ENCODE measurements around the gene CLDN10. TPM values are rescaled to one million over a fixed set of nuclear protein-coding genes. Genes with fewer than 3 reads are reported as not detected.
A peak's percentile ranks its signal among the peaks of the same experiment; 100 is the strongest.

CLDN10 gene
- total and polyA plus RNA-seq, 8 donors, result 83.8 to 258 (median 98.1) TPM

GRCh38 chr13:95536632-95537241 lies 15.8 kb upstream of the CLDN10 start:
- H3K27ac ChIP-seq, result peak overlapping the region in 3 of 4 donors; percentile 56 to 70 (median 64)
- peak in 3 of 4 donors; percentile 10 to 31 (median 30) for TF ChIP-seq CTCF (IDR thresholded peaks at IDR 0.05)
- peak; percentile 26 to 40 (median 34) for ATAC-seq
- H3K4me1 ChIP-seq, result peaks cover 36 to 65% (median 40%) of the 10 kb centered on the region in 3 donors
- no peaks in the 10 kb centered on the region for H3K9me3 ChIP-seq
- 3% methylated on average over 6 of the region's 6 CpGs for WGBS, 2 donors
- peak in 3 of 6 donors; percentile 46 to 73 (median 73) for DNase-seq
- no peak overlapping the region for H3K4me3 ChIP-seq
- FAIRE-seq, result peak; percentile 82
- no peaks in the 10 kb centered on the region for H3K36me3 ChIP-seq
- intact Hi-C loops (cut with DNase I), result no loop called here
- no peaks in the 10 kb centered on the region for H3K27me3 ChIP-seq

- H3K9me3 ChIP-seq, result no peaks in the 10 kb centered on the region
- FAIRE-seq (no peak), ATAC-seq (peak; percentile 91 to 95 (median 94)), DNase-seq (peak; percentile 77 to 92 (median 89))
- intact Hi-C loops (cut with DNase I), result no loop called here
- peaks cover 20 to 41% (median 24%) of the 10 kb centered on the region in 3 donors for H3K4me1 ChIP-seq
- H3K27ac ChIP-seq, result peak overlapping the region in 2 of 4 donors; percentile 53 to 74
- no peak for TF ChIP-seq CTCF (IDR thresholded peaks at IDR 0.05)
- no peaks in the 10 kb centered on the region for H3K36me3 ChIP-seq
- no peak overlapping the region for H3K4me3 ChIP-seq
- H3K27me3 ChIP-seq, result no peaks in the 10 kb centered on the region
- WGBS, 2 donors, result 7 to 8% methylated on average over 6 of the region's 6 CpGs
These were observed 11.6 kb upstream of the CLDN10 start for GRCh38 chr13:95540888-95541287.

- Histone ChIP-seq H3K36me3 (no peaks in the 10 kb centered on the region), H3K4me1 (peaks cover 16 to 37% (median 20%) of the 10 kb centered on the region in 3 donors), H3K9me3 (no peaks in the 10 kb centered on the region), H3K4me3 (no peak overlapping the region), H3K27ac (peak overlapping the region in 2 of 4 donors; percentile 40 to 74), H3K27me3 (no peaks in the 10 kb centered on the region)
- intact Hi-C loops (cut with DNase I), result no loop called here
- TF ChIP-seq CTCF (IDR thresholded peaks at IDR 0.05), result no peak
- DNase-seq (no peak), FAIRE-seq (no peak), ATAC-seq (peak in 3 of 4 donors; percentile 9 to 20 (median 13))
- 10% methylated on average over 2 of the region's 2 CpGs for WGBS, 2 donors
These were observed 11.2 kb upstream of the CLDN10 start for GRCh38 chr13:95541308-95541707.

GRCh38 chr13:95541911-95542474 lies 10.5 kb upstream of the CLDN10 start:
- intact Hi-C loops (cut with DNase I), result no loop called here
- Histone ChIP-seq H3K27me3 (no peaks in the 10 kb centered on the region), H3K9me3 (no peaks in the 10 kb centered on the region), H3K4me1 (peaks cover 15 to 30% (median 18%) of the 10 kb centered on the region in 3 donors), H3K27ac (peak overlapping the region in 2 of 4 donors; percentile 40 to 74), H3K4me3 (no peak overlapping the region), H3K36me3 (no peaks in the 10 kb centered on the region)
- ATAC-seq, result no peak
- WGBS, 2 donors, result 71 to 74% methylated on average over 8 of the region's 8 CpGs
- FAIRE-seq, result no peak
- no peak for DNase-seq
- TF ChIP-seq CTCF (IDR thresholded peaks at IDR 0.05), result no peak

- no peaks in the 10 kb centered on the region for H3K36me3 ChIP-seq
- no peaks in the 10 kb centered on the region for H3K27me3 ChIP-seq
- ATAC-seq (no peak), FAIRE-seq (no peak), DNase-seq (no peak)
- TF ChIP-seq CTCF (IDR thresholded peaks at IDR 0.05), result no peak
- 57 to 59% methylated on average over 2 of the region's 2 CpGs for WGBS, 2 donors
- H3K4me3 ChIP-seq, result no peak overlapping the region
- H3K4me1 ChIP-seq, result peaks cover 15 to 24% (median 18%) of the 10 kb centered on the region in 3 donors
- H3K9me3 ChIP-seq, result no peaks in the 10 kb centered on the region
- intact Hi-C loops (cut with DNase I), result no loop called here
- no peak overlapping the region for H3K27ac ChIP-seq
These were observed 8.2 kb upstream of the CLDN10 start for GRCh38 chr13:95544293-95544692.

All from pancreas (tissue), 10 donors.